Measurements from ENCODE around the gene HNMT. TPM values are rescaled to one million over a fixed set of nuclear protein-coding genes. Genes with fewer than 3 reads are reported as not detected.

The HNMT gene
- total RNA-seq, 1 experiment from 2014 or later = 16.6 TPM

DNA sequence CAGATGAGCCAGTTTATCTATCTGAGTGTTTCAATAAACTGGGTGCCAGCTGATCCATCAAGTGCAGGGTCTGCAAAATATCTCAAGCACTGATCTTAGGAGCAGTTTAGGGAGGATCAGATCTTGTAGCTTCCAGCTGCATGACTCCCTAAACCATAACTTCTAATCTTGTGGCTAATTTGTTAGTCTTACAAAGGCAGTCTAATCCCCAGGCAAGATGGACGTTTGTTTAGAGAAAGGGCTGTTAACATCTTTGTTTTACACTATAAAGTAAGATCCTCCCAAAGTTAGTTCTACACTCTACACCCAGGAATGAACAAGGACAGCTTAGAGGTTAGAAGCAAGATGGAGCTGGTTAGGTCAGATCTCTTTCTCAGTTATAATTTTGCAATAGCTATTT lies 28.7 kb upstream of the HNMT start:
- Histone ChIP-seq H3K27me3 (ENCODE audit: insufficient read depth, low read depth) (no peaks in the 10 kb centered on the region), H2AFZ (no peak overlapping the region), H3F3A (ENCODE audit: insufficient read depth, low read depth) (no peaks in the 10 kb centered on the region), H3K4me1 (replicated peaks; ENCODE audit: insufficient read depth) (no peaks in the 10 kb centered on the region), H3K79me2 (ENCODE audit: low read depth) (no peaks in the 10 kb centered on the region), H3K9me2 (ENCODE audit: insufficient read depth) (no peaks in the 10 kb centered on the region; the same call in 1 of the 2 replicates), H3K4me2 (no peak overlapping the region), H3K27ac (no peak overlapping the region), H4K20me1 (ENCODE audit: insufficient read depth) (no peaks in the 10 kb centered on the region), H3K36me3 (ENCODE audit: low read depth) (no peaks in the 10 kb centered on the region), H3K9me3 (ENCODE audit: insufficient read depth, low read depth) (no peaks in the 10 kb centered on the region), H3K4me3 (no peak overlapping the region)
- CTCF ChIA-PET = interaction anchor here (0.6 kb wide), 1 partner anchor 25 kb away, joined by 6 read pairs; no protein-coding TSS in a partner anchor
- TF ChIP-seq EZH2 (IDR thresholded peaks at IDR 0.05; ENCODE audit: low read depth) = no peak
- TF ChIP-seq, protein P1, sequence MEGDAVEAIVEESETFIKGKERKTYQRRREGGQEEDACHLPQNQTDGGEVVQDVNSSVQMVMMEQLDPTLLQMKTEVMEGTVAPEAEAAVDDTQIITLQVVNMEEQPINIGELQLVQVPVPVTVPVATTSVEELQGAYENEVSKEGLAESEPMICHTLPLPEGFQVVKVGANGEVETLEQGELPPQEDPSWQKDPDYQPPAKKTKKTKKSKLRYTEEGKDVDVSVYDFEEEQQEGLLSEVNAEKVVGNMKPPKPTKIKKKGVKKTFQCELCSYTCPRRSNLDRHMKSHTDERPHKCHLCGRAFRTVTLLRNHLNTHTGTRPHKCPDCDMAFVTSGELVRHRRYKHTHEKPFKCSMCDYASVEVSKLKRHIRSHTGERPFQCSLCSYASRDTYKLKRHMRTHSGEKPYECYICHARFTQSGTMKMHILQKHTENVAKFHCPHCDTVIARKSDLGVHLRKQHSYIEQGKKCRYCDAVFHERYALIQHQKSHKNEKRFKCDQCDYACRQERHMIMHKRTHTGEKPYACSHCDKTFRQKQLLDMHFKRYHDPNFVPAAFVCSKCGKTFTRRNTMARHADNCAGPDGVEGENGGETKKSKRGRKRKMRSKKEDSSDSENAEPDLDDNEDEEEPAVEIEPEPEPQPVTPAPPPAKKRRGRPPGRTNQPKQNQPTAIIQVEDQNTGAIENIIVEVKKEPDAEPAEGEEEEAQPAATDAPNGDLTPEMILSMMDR (conservative IDR thresholded peaks at IDR 0.05) = no peak
- intact Hi-C loops (cut with micrococcal nuclease; ENCODE audit: unreplicated experiment) = no loop called here
- POLR2A ChIA-PET (ENCODE audit: unreplicated experiment) = no interaction called here
- BruUV-seq (replicated peaks) = no TSS peak
- no peak for DNase-seq

GRCh38 chr2:137937246-137937645 lies 27.0 kb upstream of the HNMT start:
- Histone ChIP-seq H3K9me2 (ENCODE audit: insufficient read depth) (no peaks in the 10 kb centered on the region; the same call in 1 of the 2 replicates), H3K4me2 (no peak overlapping the region), H3K79me2 (ENCODE audit: low read depth) (no peaks in the 10 kb centered on the region), H3K27me3 (ENCODE audit: insufficient read depth, low read depth) (no peaks in the 10 kb centered on the region), H3K4me3 (no peak overlapping the region), H4K20me1 (ENCODE audit: insufficient read depth) (no peaks in the 10 kb centered on the region), H3K36me3 (ENCODE audit: low read depth) (no peaks in the 10 kb centered on the region), H3K4me1 (replicated peaks; ENCODE audit: insufficient read depth) (no peaks in the 10 kb centered on the region), H3K27ac (no peak overlapping the region), H3K9me3 (ENCODE audit: insufficient read depth, low read depth) (no peaks in the 10 kb centered on the region), H3F3A (ENCODE audit: insufficient read depth, low read depth) (no peaks in the 10 kb centered on the region), H2AFZ (no peak overlapping the region)
- no peak for TF ChIP-seq EZH2 (IDR thresholded peaks at IDR 0.05; ENCODE audit: low read depth)
- TF ChIP-seq, protein P1 (conservative IDR thresholded peaks at IDR 0.05) = no peak
- intact Hi-C loops (cut with micrococcal nuclease; ENCODE audit: unreplicated experiment) = no loop called here
- no peak for DNase-seq
- no TSS peak for BruUV-seq (replicated peaks)
- CTCF ChIA-PET = no interaction called here
- POLR2A ChIA-PET (ENCODE audit: unreplicated experiment) = no interaction called here

DNA sequence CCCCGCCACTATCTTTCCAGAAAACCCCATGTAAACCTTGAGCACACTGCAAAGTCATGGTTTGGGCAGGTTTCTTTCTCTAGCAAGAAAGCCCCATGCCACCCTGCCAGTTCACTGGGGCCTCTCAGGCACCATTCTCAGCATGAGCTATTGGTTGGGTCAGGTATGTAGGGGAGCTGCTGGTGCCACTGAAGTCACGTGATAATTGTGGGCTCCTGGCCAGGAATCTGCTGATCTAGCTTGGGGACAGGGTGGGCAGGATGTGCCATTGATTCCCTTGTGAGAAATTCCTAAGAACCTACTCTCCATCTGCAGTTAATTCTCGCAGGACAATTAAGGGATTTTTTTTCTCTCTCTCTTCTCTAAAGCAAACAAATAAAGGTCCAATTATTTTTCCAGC lies 26.5 kb upstream of the HNMT start:
- no peak for DNase-seq
- H4K20me1 ChIP-seq (ENCODE audit: insufficient read depth) = no peaks in the 10 kb centered on the region
- H3K27me3 ChIP-seq (ENCODE audit: insufficient read depth, low read depth) = no peaks in the 10 kb centered on the region
- no peaks in the 10 kb centered on the region for H3K36me3 ChIP-seq (ENCODE audit: low read depth)
- no peak overlapping the region for H3K4me2 ChIP-seq
- no peaks in the 10 kb centered on the region for H3K9me3 ChIP-seq (ENCODE audit: insufficient read depth, low read depth)
- BruUV-seq (replicated peaks) = no TSS peak
- no peaks in the 10 kb centered on the region for H3K79me2 ChIP-seq (ENCODE audit: low read depth)
- TF ChIP-seq, protein P1 (conservative IDR thresholded peaks at IDR 0.05) = no peak
- TF ChIP-seq EZH2 (IDR thresholded peaks at IDR 0.05; ENCODE audit: low read depth) = no peak
- no peak overlapping the region for H3K27ac ChIP-seq
- no peaks in the 10 kb centered on the region for H3F3A ChIP-seq (ENCODE audit: insufficient read depth, low read depth)
- no peaks in the 10 kb centered on the region for H3K4me1 ChIP-seq (replicated peaks; ENCODE audit: insufficient read depth)
- H2AFZ ChIP-seq = no peak overlapping the region
- no peak overlapping the region for H3K4me3 ChIP-seq
- intact Hi-C loops (cut with micrococcal nuclease; ENCODE audit: unreplicated experiment) = no loop called here
- CTCF ChIA-PET = no interaction called here
- POLR2A ChIA-PET (ENCODE audit: unreplicated experiment) = no interaction called here
- H3K9me2 ChIP-seq (ENCODE audit: insufficient read depth) = no peaks in the 10 kb centered on the region; the same call in 1 of the 2 replicates

Measured in PC-9 (cell line).